HG02973 (cell line): ENCODE measurements around the gene PRDM10.

Source experiments
- ATAC-seq: cut with Tn5 transposase; IDR thresholded peaks from one replicate; pipeline ENCODE4 v1.9.1; 2021; ENCODE audit warnings: moderate library complexity; ENCODE audit not compliant: unreplicated experiment

Gene PRDM10

GRCh38 chr11:129950101-129951091 lies 52.2 kb downstream of the PRDM10 start:
- ATAC-seq: no peak

DNA sequence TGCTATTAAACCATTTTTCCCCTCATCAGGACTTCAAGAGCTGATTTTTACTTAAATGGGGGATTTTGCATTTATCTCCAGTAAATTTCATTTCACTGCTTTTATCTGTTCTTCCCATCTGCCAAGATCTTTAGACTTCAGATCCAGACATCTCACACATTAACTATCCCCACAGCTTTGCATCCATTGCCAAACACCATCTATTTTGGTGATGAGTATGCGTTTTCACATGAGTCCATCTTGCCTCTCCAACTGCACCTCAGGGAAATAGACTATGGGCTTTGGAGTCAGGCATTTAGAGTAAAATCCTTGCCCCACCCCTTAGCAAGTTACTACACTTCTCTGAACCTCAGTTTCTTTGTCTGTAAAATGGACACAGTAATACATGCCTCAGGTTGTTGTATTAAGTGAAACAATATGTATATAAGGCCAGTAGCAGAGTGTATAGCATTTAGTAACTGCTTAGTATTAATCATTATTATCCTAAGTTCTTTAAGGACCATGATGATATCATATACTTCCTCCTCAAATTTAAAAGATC lies 53.6 kb downstream of the PRDM10 start:
- no peak for ATAC-seq

GRCh38 chr11:129947474-129947873 lies 55.2 kb downstream of the PRDM10 start:
- no peak for ATAC-seq

DNA sequence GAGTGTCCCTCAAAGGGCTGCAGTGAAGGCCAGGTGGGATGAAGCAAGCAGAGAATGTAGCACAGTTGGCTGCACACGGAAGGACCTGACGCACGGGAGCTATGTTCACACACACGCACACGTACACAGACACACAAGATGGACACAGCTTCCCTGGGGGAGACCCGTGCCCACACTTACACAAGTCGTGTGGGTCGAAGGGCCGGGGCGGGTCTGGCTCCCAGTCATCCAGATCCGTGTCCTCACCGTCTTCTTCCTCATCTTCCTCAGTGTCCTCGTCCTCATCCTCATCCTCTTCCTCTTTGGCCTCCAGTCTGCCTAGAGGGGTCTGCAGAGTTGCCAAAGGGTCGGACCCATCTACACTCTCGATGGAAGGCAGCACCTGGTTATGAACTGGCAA lies 55.7 kb downstream of the PRDM10 start:
- no peak for ATAC-seq

DNA sequence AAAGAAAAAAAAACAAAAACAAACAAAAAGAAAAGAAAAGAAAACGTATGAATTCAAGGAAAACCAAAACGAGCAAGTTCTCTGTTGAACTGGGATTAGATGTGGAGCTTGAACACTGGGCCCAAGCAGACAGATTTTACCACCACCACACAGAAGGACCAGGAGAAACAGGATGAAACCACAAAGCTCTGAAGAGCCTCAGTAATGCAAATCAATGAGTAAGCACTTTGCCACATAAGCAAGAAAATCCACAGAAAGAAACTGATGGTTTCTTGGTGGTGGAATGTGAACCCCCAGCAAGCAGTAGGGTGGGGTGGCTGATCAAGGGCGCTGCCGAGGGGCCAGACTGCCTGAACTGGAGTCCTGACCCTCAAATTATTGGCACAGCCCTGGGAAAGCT lies 56.4 kb downstream of the PRDM10 start:
- ATAC-seq: no peak

GRCh38 chr11:129945373-129945772 lies 57.3 kb downstream of the PRDM10 start:
- no peak for ATAC-seq

DNA sequence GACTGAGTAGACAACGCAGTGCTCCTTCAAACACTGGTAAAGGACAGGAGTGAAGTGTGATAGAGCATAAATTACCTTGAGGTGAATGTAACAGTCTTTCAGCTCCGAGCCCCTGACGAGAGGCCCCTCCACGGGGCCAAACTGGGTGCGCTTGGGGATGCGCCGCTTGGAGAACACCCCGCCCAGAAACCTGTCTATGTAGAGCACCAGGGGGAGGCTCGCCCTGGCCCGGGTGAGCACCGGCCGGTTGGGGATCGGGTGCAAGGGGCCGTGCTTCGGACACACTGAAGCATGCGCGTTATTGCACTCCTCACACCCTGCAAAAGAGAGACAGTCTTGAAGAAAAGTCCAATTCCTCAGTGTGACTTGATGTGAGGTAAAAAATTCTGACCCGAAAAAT lies 57.9 kb downstream of the PRDM10 start:
- ATAC-seq: no peak

- no peak for ATAC-seq
Observed at GRCh38 chr11:129943036-129943435, 59.6 kb downstream of the PRDM10 start.

GRCh38 chr11:129939510-129939909 lies 63.1 kb downstream of the PRDM10 start:
- no peak for ATAC-seq

DNA sequence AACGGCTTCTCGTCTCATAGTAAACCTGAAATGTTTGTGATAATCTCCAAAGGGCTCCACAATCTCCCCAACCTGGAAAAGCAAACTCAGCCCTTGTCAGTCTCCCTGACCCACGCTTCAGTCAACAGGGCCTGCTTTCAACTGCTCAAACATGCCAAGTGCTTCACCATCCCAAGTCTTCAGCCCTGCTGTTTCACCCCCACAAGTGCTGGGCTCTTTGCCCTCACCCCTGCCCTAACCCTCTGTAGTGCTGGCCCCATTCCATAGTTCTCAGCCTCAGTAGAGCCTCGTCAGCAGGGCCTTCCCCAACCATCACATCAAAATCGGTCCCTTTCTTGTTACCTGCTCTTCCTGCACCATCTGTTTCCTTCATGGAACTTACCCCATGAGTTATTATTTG lies 63.9 kb downstream of the PRDM10 start:
- no peak for ATAC-seq

GRCh38 chr11:129937592-129938238 lies 64.9 kb downstream of the PRDM10 start:
- no peak for ATAC-seq

GRCh38 chr11:129935723-129936122 lies 66.9 kb downstream of the PRDM10 start:
- ATAC-seq: no peak

DNA sequence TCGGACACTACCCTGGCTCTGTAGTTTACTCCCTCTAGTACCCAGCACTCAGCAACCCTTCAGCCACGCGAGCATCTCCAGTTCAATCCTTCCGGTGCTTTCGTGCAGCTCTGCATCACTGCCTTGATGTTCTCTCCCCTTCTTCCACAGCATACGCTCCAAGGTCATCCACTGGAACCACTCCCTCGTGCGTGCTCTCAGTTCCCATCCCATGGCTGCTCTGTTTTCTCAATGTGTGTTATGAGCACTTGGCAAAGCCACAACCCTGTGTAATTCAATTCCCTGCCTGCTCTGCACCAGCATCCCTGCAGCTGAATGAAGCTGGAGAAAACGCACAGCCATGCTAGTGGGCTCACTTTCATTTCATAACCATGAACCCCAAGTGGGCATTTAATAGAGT lies 68.7 kb downstream of the PRDM10 start:
- ATAC-seq: no peak

GRCh38 chr11:129933262-129933661 lies 69.4 kb downstream of the PRDM10 start:
- no peak for ATAC-seq

GRCh38 chr11:129932381-129933067 lies 70.1 kb downstream of the PRDM10 start:
- ATAC-seq: no peak

DNA sequence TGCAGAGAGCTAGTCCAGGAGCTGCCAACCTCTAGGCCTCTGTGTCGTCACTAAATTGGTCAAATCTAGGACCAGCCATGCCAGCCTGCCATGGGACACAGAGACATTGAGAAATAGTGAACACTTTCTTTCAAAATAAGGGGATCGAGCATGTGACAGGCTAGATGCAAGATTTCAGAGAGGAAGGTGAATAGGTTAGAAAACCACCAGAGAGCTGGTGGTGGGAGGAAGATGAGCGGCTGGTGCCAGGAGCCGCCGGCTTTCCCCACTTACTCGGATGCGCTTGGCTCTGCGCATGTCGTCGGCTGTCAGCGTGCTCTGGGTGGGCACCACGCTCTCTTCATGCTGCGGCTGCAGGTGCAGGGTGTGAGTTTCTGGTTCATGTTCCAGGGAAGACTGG lies 71.9 kb downstream of the PRDM10 start:
- ATAC-seq: no peak

DNA sequence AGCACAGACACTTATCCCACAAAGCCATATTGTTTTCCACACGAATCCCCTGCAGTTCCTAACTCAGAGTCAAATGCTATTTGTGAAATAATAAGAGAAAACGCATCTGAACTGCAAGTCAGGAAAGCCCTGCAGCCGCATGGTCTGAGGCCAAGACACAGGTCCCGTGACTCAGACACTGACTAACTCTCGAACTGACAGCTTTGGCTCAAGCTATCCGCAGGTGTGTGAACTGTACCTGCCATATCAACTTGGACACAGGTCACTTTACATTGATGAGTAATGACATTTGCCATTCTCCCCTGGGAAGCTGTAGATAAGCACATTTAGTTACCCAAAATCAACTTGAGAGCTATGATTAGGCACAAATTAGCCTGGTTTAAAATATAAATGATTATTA lies 72.3 kb downstream of the PRDM10 start:
- no peak for ATAC-seq

DNA sequence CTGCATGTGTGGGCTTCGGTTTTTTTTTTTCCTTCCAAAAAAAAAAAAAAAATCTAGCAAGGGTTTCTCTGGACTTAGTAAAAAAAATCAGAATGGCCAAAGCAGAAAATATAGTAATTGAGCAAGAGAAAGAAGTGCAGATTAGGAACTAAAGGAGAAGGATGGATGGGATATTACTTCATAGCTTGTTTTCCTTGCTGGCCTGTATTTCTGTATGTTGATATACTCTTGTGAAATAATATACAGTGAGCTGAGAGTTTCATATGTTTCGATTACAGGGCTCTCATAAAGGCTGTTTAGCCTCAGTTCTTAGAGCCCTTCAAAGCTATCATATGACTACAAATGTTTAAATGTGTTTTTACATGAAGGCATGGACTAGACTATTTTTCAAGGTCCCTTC lies 72.9 kb downstream of the PRDM10 start:
- ATAC-seq: no peak

GRCh38 chr11:129928923-129929692 lies 73.5 kb downstream of the PRDM10 start:
- ATAC-seq: no peak

GRCh38 chr11:129922674-129923073 lies 80.0 kb downstream of the PRDM10 start:
- no peak for ATAC-seq

DNA sequence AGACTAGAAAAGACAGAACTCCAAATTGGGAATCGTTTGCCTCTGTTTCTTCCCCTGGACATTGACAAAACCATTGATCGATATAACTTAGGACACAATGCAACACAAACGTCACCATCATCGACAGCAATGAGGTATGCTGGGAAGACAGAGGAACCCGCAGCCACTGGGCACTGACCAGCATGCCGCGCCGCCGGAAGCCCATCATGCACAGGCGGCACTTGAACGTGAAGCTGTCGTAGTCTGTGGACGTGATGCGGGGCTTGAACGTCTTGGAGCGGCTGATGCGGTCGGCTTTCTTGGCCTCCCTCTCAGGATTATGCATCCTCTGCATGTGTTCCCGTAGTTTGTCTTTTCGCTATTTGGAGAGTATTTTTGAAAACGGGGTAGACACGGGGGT lies 84.3 kb downstream of the PRDM10 start:
- no peak for ATAC-seq
